ENCODE data around the gene NUDCD3.

DNA sequence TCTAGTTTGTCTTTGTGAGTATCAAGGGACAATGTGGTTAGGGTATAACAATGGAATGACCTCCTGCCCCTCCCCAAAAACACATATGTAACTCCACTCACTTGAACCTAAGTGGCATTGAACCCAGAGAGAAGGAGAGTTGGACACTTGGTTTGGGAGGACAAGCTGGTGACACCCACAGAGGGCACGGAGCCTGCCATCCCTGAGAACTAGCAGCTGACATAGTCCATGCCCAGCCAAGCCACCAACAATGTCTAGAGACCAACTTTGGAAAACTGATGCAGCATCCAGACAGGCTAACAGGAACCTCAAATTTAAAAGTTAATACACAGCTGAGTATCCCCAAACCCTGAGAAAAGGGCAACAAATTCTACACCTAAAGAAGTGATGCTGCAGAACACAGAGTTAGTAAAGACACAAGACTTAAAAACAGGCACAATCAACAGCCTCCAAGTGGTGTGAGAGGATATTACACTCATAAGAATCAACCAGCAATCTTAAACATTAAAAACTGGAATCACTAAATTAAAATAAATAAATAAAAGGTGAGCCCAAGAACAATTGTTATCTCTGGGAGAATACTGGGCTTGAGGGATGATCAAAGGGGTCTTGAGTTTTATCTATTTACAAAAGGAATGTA lies 27.2 kb downstream of the NUDCD3 start:
- TF ChIP-seq ZFP3 (CRISPR knock-in tag; IDR thresholded peaks at IDR 0.05) (no peak), CSDC2 (CRISPR knock-in tag; IDR thresholded peaks at IDR 0.05) (no peak), GLIS3 (CRISPR knock-in tag; IDR thresholded peaks at IDR 0.05) (no peak)
- TF ChIP-seq, protein P1, sequence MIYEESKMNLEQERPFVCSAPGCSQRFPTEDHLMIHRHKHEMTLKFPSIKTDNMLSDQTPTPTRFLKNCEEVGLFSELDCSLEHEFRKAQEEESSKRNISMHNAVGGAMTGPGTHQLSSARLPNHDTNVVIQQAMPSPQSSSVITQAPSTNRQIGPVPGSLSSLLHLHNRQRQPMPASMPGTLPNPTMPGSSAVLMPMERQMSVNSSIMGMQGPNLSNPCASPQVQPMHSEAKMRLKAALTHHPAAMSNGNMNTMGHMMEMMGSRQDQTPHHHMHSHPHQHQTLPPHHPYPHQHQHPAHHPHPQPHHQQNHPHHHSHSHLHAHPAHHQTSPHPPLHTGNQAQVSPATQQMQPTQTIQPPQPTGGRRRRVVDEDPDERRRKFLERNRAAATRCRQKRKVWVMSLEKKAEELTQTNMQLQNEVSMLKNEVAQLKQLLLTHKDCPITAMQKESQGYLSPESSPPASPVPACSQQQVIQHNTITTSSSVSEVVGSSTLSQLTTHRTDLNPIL (CRISPR knock-in tag; IDR thresholded peaks at IDR 0.05; ENCODE audit: low read depth) = no peak

Data from SK-N-SH treated with all-trans-retinoic acid at 6 μM for 48 hours (cell line).